A673 (cell line): ENCODE results near the gene TSSC4.

Source experiments
- EZH2 ChIP-seq: fragments of 200-600 bp; sonication (generic); IDR thresholded peaks from 2 replicates; pipeline ENCODE4 v1.6.1; 2017; ENCODE audit warnings: borderline replicate concordance, low read depth, mild to moderate bottlenecking, mixed read lengths, antibody characterized with exemption, low read length; ENCODE audit not compliant: poor library complexity, severe bottlenecking
- TF ChIP-seq, protein P1 (sequence below): fragments of 300-800, 200-600 bp; sonication (generic); conservative IDR thresholded peaks from 2 replicates; pipeline ENCODE4 v1.5.1; 2017; ENCODE audit warnings: low read depth, mild to moderate bottlenecking, antibody characterized with exemption, low read length, moderate library complexity, mixed read lengths

DNA sequence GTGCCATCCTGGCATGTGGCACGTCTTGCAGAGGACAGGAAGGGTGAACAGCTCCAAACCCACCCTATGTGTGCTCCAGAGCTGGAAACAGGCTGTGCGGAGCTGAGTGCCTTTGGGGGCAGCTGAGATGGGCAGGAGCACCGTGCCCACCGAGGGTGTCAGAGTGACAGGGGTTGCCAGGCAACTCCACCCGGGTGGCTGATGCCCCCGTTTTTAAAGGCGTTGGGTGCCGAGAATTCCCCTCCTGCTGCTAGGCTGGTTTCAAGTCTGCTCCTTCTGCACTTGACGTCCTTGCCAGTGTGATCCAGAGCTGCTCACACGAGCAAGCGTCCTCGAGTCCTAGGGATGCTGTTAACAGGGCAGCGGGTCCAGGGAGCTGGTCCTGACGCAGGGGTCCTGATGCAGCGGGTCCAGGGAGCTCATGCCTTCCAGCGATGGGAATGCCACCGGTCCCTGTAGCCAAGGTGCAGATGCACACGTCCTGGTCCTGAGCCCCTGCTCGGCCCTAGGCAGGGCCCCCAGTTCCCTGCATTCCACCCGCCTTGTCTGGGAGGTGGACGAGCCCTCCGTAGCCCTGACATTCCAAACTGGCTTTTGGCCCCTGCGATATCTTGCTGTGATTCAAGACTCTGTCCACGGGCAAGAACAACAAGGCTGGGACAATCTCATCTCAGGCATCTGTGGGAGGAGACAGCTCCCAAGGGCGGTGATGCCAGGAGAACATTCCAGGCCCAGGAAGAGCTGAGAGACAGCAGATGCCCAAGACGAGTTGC, 49.2 kb downstream of the TSSC4 start:
- TF ChIP-seq, protein P1, sequence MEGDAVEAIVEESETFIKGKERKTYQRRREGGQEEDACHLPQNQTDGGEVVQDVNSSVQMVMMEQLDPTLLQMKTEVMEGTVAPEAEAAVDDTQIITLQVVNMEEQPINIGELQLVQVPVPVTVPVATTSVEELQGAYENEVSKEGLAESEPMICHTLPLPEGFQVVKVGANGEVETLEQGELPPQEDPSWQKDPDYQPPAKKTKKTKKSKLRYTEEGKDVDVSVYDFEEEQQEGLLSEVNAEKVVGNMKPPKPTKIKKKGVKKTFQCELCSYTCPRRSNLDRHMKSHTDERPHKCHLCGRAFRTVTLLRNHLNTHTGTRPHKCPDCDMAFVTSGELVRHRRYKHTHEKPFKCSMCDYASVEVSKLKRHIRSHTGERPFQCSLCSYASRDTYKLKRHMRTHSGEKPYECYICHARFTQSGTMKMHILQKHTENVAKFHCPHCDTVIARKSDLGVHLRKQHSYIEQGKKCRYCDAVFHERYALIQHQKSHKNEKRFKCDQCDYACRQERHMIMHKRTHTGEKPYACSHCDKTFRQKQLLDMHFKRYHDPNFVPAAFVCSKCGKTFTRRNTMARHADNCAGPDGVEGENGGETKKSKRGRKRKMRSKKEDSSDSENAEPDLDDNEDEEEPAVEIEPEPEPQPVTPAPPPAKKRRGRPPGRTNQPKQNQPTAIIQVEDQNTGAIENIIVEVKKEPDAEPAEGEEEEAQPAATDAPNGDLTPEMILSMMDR: no peak
- TF ChIP-seq EZH2: no peak
